Endometrial microvascular endothelial cells (primary cell): Measurements from ENCODE around the gene MTMR11. TPM values are rescaled to one million over a fixed set of nuclear protein-coding genes. Genes with fewer than 3 reads are reported as not detected.
"Not testable (repeated sequence)": the region's sequence is repeated elsewhere in the genome, so short reads cannot be mapped to it uniquely, and the experiment has no call there.

ENCODE experiments used
- in situ Hi-C: cut with HindIII; loops from 2 replicates; pipeline ENCODE4 v1.10.0; 2017; ENCODE audit warnings: low sequenced_read_pairs, low pct_unique_long_range_greater_than_20kb; ENCODE audit errors: inconsistent ontology term
- total RNA-seq: library from RNA; depleted of rRNA; stranded (reverse); fragments of >200 nt; gene quantifications from one replicate; pipeline ENCODE4 v1.2.3, GENCODE V29; 2015; ENCODE audit errors: inconsistent ontology term

Gene MTMR11
- total RNA-seq, 1 donor from 2014 or later, result 5.7 TPM

- in situ Hi-C loops, result no loop called here
Observed at GRCh38 chr1:149940427-149940826, 3.7 kb upstream of the MTMR11 start.

GRCh38 chr1:149938668-149939003 is 2.0 kb upstream of the MTMR11 start:
- in situ Hi-C loops, result not testable (repeated sequence)

DNA sequence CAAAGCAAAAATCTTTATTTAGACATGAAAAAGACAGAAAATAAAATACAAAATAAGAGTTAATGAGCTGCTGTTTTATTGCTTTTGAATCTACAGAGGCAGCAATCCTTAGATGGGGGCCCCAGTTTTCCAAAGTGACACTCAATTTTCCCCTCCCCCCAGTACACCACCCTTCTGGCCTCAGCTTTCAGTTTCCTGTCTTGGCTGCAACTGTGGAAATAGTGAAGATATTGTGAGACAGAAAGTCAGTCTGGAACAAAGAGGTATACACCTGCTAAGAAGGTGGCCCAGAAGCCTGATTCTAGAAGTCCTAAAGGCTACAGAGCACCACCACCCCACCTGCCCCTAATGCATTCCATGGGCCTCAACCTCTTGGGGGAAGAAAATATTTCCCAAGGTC is 1.1 kb upstream of the MTMR11 start:
- in situ Hi-C loops, result no loop called here

GRCh38 chr1:149936992-149937705 is 470 bp upstream of the MTMR11 start:
- in situ Hi-C loops, result no loop called here

DNA sequence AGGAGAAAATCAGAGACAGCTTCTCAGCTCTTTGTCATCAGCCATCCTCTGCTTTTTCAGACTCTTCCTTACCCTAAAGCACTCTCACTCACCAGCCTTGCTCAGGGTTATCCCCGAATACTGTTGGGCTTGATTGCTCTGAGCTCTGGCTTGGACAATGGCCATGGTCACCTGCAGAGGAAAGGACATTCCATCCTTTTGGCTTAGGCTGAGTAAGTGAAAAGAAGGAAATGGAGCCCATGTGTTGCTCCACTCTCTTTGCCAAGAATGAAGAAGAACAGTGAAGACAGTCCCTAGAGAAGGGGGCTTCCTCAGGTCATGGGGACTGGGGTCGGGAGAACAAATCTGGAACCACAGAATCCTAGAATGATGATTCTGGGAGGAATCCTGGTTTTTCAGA is 2.3 kb downstream of the MTMR11 start:
- in situ Hi-C loops, result no loop called here

- in situ Hi-C loops, result no loop called here
Observed at GRCh38 chr1:149933208-149933607, 3.5 kb downstream of the MTMR11 start.

DNA sequence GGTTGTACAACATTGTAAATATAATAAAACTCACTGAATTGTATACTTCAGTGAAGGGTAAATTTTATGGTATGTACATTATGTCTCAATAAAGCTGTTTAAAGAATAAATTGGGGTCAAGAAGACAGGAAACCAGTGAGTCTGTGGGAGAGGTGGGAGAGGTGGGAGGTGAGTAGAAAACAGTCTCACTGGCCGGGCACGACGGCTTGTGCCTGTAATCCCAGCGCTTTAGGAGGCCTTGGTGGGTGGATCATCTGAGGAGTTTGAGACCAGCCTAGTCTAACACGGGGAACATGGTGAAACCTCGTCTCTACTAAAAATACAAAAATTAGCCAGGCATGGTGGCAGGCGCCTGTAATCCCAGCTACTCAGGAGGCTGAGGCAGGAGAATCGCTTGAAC is 4.2 kb downstream of the MTMR11 start:
- in situ Hi-C loops, result no loop called here

GRCh38 chr1:149931212-149931790 is 5.4 kb downstream of the MTMR11 start:
- in situ Hi-C loops, result no loop called here

DNA sequence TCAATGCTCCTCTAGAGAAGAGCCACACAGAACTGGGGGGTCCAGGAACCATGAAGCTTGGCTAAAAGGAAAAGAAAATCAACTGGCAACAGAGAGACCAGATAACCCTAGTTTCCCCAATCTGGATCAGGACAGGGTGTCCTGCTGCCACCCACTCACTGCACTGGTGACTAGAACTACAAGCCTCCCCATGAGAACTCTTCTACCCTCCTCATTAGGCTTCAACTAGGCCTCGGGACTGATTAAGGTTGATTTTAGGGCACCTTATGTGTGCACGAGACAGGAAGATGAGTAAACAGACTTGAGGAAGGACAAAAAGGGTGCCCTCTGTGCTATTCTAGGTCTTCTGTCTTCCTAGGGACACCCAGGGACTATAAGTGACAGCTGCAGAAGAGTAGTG is 6.8 kb downstream of the MTMR11 start:
- in situ Hi-C loops, result no loop called here

DNA sequence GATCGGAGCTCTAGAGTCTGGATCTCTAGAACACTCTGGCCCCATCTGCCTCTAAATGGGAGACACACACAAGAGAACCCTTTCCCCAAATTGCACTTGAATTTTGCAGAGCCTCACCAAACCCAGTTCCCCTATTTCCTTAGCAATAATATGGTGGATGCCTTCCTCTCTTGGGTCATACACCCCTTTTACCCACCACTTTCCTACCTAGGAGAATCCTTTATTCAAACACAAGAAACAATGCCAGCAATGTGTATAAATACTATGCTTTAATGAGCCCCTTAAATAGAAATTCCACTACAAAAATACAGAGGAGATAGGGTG is 8.3 kb downstream of the MTMR11 start:
- in situ Hi-C loops, result no loop called here

DNA sequence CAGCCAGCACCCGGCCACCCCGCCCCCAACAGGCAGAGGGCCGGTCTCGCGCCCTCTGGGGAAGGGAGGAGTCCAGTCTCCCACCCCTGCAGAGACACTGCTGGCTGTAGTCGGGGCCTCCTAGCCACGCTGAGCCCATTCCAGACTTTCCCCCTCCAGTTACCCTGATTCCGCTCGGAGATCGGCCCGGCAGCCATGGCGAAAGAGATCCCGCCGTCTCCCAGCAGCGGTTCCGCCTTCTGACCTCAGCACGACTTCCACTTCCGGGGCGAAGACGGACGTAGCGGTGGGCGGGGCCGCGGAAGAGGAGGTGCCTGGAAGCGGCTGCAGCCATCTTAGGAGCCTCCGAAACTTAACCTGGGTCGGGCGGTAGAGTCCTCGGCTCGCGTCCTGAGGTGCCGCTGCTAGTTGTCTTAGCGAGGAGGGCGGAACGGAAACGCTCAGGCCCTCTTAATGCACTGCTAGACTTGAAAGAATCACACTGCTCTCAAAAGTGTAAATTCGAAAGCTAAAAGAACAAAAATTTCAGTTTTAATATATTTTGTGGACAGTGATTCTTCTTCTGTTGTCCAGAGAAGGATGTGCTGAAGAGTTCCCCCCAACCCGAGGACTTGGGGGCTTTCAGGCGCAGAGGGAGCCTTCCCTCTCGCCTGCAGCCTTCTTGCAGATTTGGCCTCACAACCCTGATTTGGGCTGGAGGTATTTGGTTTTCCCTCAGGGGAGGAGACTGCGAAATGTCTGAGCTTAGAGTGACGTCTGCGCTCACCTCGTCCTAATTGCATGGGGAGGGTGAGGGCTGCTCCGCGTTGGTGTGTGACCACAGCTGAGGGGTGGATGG is 8.9 kb downstream of the MTMR11 start, which contains the start of gene SF3B4:
TSS of gene SF3B4 (minus strand) at position 241 of the 838 bp plus-strand sequence. CDS start at position 197, 44 bp downstream.
- in situ Hi-C loops, result no loop called here

GRCh38 chr1:149927056-149927562 is 9.6 kb downstream of the MTMR11 start:
- in situ Hi-C loops, result no loop called here

DNA sequence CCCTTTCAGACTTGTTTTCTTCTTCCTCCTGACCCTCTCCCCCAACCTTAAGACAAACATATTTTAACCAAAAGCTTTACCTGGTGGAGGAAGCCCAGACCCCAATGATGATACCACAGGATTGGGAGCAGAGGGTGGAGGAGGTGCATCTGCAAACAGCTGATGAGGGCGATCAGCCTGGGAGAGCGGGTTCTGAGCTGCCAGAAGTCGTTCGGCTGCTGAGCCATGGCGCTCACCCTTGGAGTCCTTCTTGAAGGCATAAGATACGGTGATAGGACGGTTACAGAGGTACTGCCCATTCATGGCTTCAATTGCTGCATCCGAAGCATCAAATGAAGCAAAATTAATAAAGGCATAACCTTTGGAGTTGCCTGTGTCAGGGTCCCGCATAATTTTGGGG is 10.4 kb downstream of the MTMR11 start:
- in situ Hi-C loops, result no loop called here

GRCh38 chr1:149925751-149926150 is 10.9 kb downstream of the MTMR11 start:
- in situ Hi-C loops, result no loop called here

GRCh38 chr1:149925345-149925744 is 11.3 kb downstream of the MTMR11 start:
- in situ Hi-C loops, result no loop called here

DNA sequence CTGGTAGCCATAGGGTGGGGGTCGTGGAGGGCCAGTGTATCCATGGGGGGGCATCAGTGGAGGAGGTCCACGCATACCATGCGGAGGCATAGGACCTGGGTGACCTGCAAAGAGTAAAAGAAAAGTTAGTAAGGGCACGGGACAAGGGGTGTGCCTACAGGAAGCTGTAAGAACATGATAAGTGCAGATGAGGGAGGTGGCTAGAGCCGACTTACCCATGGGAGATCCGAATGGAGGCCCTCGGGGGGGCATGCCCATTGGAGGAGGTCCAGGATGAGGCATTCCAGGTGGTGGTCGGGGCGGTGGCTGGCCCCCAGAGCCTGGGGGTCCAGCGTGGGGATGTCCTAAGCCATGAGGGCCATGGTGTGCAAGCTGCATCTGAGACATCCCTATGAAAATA is 13.1 kb downstream of the MTMR11 start:
- in situ Hi-C loops, result no loop called here

GRCh38 chr1:149917571-149918144 is 19.0 kb downstream of the MTMR11 start, which contains the start of gene SV2A:
Gene SV2A, minus strand, starts transcription at chr1:149917844. Its CDS starts 4,004 bp downstream, at chr1:149913840.
- in situ Hi-C loops, result no loop called here

GRCh38 chr1:149916898-149917252 is 19.8 kb downstream of the MTMR11 start:
- in situ Hi-C loops, result no loop called here

- in situ Hi-C loops, result no loop called here
Observed at GRCh38 chr1:149916193-149916897, 20.3 kb downstream of the MTMR11 start.
